Measurements from ENCODE around the gene UFD1.

UFD1 gene

GRCh38 chr22:19516378-19517170, 37.6 kb upstream of the UFD1 start:
- no peak for DNase-seq (ENCODE audit: low read depth)

- no peak for DNase-seq (ENCODE audit: low read depth)
Measured at GRCh38 chr22:19515654-19516377, 36.8 kb upstream of the UFD1 start.

GRCh38 chr22:19514831-19515565, 36.0 kb upstream of the UFD1 start:
- peak; percentile 60 for DNase-seq (ENCODE audit: low read depth)

- no peak for DNase-seq (ENCODE audit: low read depth)
Measured at GRCh38 chr22:19513823-19514222, 34.8 kb upstream of the UFD1 start.

- no peak for DNase-seq (ENCODE audit: low read depth)
Measured at GRCh38 chr22:19510919-19511341, 31.9 kb upstream of the UFD1 start.

- DNase-seq (ENCODE audit: low read depth), result no peak
Measured at GRCh38 chr22:19509923-19510322, 30.9 kb upstream of the UFD1 start.

GRCh38 chr22:19509191-19509590, 30.2 kb upstream of the UFD1 start:
- no peak for DNase-seq (ENCODE audit: low read depth)

- no peak for DNase-seq (ENCODE audit: low read depth)
Measured at GRCh38 chr22:19508024-19508776, 29.2 kb upstream of the UFD1 start.

GRCh38 chr22:19507534-19507861, 28.5 kb upstream of the UFD1 start:
- DNase-seq (ENCODE audit: low read depth), result no peak

GRCh38 chr22:19506212-19506611, 27.2 kb upstream of the UFD1 start:
- DNase-seq (ENCODE audit: low read depth), result no peak

- DNase-seq (ENCODE audit: low read depth), result no peak
Measured at GRCh38 chr22:19505735-19506126, 26.7 kb upstream of the UFD1 start.

- no peak for DNase-seq (ENCODE audit: low read depth)
Measured at GRCh38 chr22:19504900-19505734, 26.1 kb upstream of the UFD1 start.

- DNase-seq (ENCODE audit: low read depth), result no peak
Measured at GRCh38 chr22:19503869-19504268, 24.9 kb upstream of the UFD1 start.

GRCh38 chr22:19503367-19503766, 24.4 kb upstream of the UFD1 start:
- no peak for DNase-seq (ENCODE audit: low read depth)

GRCh38 chr22:19501897-19502447, 23.0 kb upstream of the UFD1 start:
- no peak for DNase-seq (ENCODE audit: low read depth)

- no peak for DNase-seq (ENCODE audit: low read depth)
Measured at GRCh38 chr22:19499880-19500242, 20.9 kb upstream of the UFD1 start.

GRCh38 chr22:19499236-19499879, 20.4 kb upstream of the UFD1 start:
- no peak for DNase-seq (ENCODE audit: low read depth)

- no peak for DNase-seq (ENCODE audit: low read depth)
Measured at GRCh38 chr22:19498866-19499190, 19.8 kb upstream of the UFD1 start.

GRCh38 chr22:19498154-19498865, 19.3 kb upstream of the UFD1 start:
- no peak for DNase-seq (ENCODE audit: low read depth)

GRCh38 chr22:19497245-19497644, 18.3 kb upstream of the UFD1 start:
- DNase-seq (ENCODE audit: low read depth), result peak; percentile 96
